Common myeloid progenitor, CD34-positive (primary cell): ENCODE measurements around the gene TNFRSF11A.
A peak's percentile ranks its signal among the peaks of the same experiment; 100 is the strongest.

Experiments
- CTCF ChIA-PET: fragments of 350-600 bp; sonication (Branson Sonifier 250); formaldehyde crosslinking; loops from one replicate; lab custom pipeline; 2021; ENCODE audit warnings: antibody characterized with exemption; lab: Charles Lee
- POLR2A ChIA-PET: fragments of 350-600 bp; sonication (Branson Sonifier 250); formaldehyde crosslinking; loops from one replicate; lab custom pipeline; 2021; ENCODE audit warnings: antibody characterized with exemption; lab: Charles Lee
- DNase-seq, 3 donors: peaks; one replicate each; pipeline versions ENCODE4 v3.0.0 to v3.0.0-alpha.2; 2013
- H3K27ac ChIP-seq, 2 experiments: 1 replicate in 1 of 2; 2 replicates in 1 of 2; pipeline ENCODE4 v1.7.0; 2013; ENCODE audit warnings: inconsistent platforms in 2 of 2, low read length in 2 of 2, mild to moderate bottlenecking in 2 of 2, low read depth in 1 of 2, moderate library complexity in 1 of 2; ENCODE audit not compliant: severe bottlenecking in 2 of 2, insufficient read depth in 1 of 2, poor library complexity in 1 of 2
- H3K27me3 ChIP-seq, 5 experiments: replicated peaks in 2 of 5; 1 replicate in 3 of 5; 2 replicates in 2 of 5; pipeline versions ENCODE4 v1.6.1 to v1.7.0; 2013; ENCODE audit warnings: low read length in 4 of 5, mild to moderate bottlenecking in 2 of 5, moderate library complexity in 2 of 5, inconsistent platforms in 1 of 5; ENCODE audit not compliant: insufficient read depth in 5 of 5, control insufficient read depth in 4 of 5
- H3K36me3 ChIP-seq, 4 experiments: 1 replicate in 2 of 4; 2 replicates in 2 of 4; pipeline versions ENCODE4 v1.6.1 to v1.7.0; 2013; ENCODE audit warnings: low read length in 3 of 4, control low read depth in 1 of 4, mild to moderate bottlenecking in 1 of 4; ENCODE audit not compliant: control insufficient read depth in 4 of 4, insufficient read depth in 4 of 4
- H3K4me1 ChIP-seq, 4 experiments: 1 replicate in 3 of 4; 2 replicates in 1 of 4; pipeline versions ENCODE4 v1.6.1 to v1.7.1; 2013; ENCODE audit warnings: low read length in 3 of 4, mild to moderate bottlenecking in 3 of 4, control low read depth in 1 of 4, inconsistent platforms in 1 of 4, moderate library complexity in 1 of 4; ENCODE audit not compliant: control insufficient read depth in 4 of 4, insufficient read depth in 4 of 4; ENCODE audit errors: control extremely low read depth in 1 of 4
- H3K4me3 ChIP-seq, 7 experiments: 1 replicate in 4 of 7; 2 replicates in 3 of 7; pipeline versions ENCODE4 v1.5.1 to v1.7.0; 2013; ENCODE audit warnings: mild to moderate bottlenecking in 7 of 7, low read length in 6 of 7, moderate library complexity in 6 of 7, inconsistent platforms in 2 of 7, low read depth in 2 of 7, control low read depth in 1 of 7; ENCODE audit not compliant: insufficient read depth in 4 of 7, control insufficient read depth in 1 of 7; ENCODE audit errors: extremely low read depth in 1 of 7
- H3K9me3 ChIP-seq, 5 experiments: 1 replicate in 4 of 5; 2 replicates in 1 of 5; pipeline versions ENCODE4 v1.6.1 to v1.7.1; 2013; ENCODE audit warnings: low read length in 4 of 5, mild to moderate bottlenecking in 2 of 5, inconsistent platforms in 1 of 5, low read depth in 1 of 5, moderate library complexity in 1 of 5; ENCODE audit not compliant: control insufficient read depth in 4 of 5, insufficient read depth in 2 of 5; ENCODE audit errors: control extremely low read depth in 1 of 5
- WGBS: methylation state at CpG from one replicate; pipeline ENCODE4 v1.1.5; 2013; ENCODE audit not compliant: insufficient coverage; 5-methylcytosine and 5-hydroxymethylcytosine counted together

The TNFRSF11A gene

DNA sequence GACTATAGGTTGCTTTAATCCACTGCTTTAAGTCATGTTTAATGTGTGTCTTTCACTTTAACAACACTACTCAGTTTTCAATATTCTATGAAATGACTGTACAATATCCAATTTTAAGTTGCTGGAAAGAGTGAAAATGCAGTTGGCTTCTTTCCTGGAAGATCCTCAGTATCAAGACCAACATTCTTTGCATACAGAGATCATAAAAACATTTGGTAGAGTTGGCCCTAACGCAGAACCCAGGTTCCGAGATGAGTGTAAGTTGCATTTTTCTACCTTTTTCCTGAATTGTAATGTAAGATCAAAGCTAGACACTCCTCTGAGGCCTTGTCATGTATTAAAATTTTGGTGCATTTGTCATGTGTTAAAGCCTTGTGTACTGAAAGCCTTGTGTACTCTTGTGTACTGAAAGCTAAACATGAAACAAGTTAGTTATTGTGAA lies 42.9 kb upstream of the TNFRSF11A start:
- CTCF ChIA-PET: no interaction called here

DNA sequence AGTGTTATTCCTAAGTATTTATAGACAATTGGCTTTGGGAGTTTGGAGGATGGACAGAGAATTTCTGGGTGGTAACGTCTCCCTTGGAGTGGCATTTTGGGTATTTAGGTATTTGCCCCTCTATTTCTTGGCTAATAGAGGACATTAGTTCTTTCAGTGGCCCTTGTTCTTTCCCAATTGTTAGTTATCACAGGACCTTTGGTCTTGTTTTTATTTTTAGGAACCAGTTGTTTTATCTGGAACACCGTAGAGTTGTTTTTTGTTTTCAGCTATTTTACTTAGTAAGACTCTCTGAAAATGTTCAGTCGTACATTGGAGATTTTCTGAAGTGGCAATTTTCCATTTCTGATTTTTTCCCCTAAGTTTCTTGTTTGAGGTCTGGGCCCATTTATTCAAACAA lies 40.5 kb upstream of the TNFRSF11A start:
- Histone ChIP-seq H3K9me3 (no peaks in the 10 kb centered on the region), H3K27me3 (no peaks in the 10 kb centered on the region), H3K4me1 (peaks cover 9 to 33% (median 23%) of the 10 kb centered on the region in 4 experiments), H3K4me3 (no peak overlapping the region), H3K36me3 (peaks cover 2 to 40% (median 18%) of the 10 kb centered on the region in 4 experiments), H3K27ac (no peak overlapping the region)
- ChIA-PET CTCF (no interaction called here), POLR2A (no interaction called here)
- DNase-seq: no peak
- 100% methylated on average over 2 of the region's 3 CpGs for WGBS

More for the DNA sequence above, 42.9 kb upstream of the TNFRSF11A start:
- no peak overlapping the region for H3K4me3 ChIP-seq
- peaks cover 1 to 42% (median 18%) of the 10 kb centered on the region in 4 experiments for H3K36me3 ChIP-seq
- WGBS: 100% methylated on average over 1 of the region's 2 CpGs
- POLR2A ChIA-PET: no interaction called here
- peaks cover 6 to 19% (median 11%) of the 10 kb centered on the region in 4 experiments for H3K4me1 ChIP-seq
- DNase-seq: no peak
- H3K9me3 ChIP-seq: no peaks in the 10 kb centered on the region
- no peak overlapping the region for H3K27ac ChIP-seq
- no peaks in the 10 kb centered on the region for H3K27me3 ChIP-seq

DNA sequence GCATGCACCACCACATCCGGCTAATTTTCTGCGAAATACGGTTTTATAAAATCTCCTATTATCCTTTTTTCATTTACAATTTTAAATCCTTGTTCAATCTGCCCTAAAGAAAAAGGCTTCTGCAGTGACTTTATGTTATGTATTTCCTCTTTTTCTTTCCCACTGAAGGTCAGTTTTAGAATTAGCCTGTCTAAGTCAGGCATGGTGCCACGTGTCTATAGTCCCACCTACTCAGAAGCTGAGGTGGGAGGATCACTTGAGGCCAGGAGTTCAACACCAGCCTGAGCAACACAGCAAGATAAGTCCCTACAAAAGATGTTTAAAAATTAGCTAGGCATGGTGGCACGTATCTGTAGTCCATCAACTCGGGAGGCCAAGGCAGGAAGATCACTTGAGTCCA lies 39.8 kb upstream of the TNFRSF11A start:
- WGBS: 100% methylated on average over 4 of the region's 6 CpGs
- POLR2A ChIA-PET: no interaction called here
- H3K27ac ChIP-seq: no peak overlapping the region

DNA sequence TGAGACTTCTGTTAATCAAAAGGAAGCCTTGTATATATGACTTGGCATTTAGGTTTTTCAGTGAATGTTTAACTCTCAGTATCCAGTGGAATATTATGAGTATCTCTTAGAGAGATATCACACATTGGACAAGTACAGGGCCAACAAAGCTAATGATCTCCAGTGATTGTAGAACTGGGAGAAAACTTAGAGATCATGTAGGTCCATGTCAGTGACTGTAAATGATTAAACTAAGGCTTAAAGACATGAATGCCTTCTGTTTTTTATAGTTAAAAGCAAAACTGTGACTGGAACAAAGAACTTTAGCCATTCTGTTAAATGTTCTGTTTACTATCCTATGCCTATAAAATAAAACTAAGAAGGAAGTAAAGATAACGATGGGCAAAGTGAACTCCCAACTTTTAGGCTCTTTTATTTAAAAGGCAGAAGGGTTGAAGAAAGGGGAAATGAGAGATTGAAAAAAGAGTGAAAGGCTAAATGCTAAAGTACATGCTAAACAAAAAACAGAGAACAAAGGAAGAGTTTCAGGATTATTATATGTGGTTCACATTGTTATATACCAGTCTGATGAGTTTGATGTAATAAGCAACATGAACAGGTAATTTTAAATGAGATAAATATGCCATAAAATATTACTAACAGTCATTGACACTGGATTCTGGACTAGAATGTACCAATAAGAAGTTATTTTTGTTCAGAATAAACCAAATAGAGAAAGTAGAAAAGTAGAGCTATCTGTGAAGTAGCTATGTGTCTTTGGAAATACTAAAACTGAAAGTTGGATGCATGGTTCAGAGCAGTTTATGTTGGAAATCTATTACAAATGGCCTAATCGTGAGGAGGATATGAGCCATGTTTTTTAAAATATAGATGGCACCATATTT lies 37.1 kb upstream of the TNFRSF11A start:
- DNase-seq: no peak
- Histone ChIP-seq H3K27ac (no peak overlapping the region), H3K4me1 (peaks cover 0 to 30% (median 11%) of the 10 kb centered on the region in 4 experiments), H3K9me3 (no peaks in the 10 kb centered on the region), H3K27me3 (no peaks in the 10 kb centered on the region), H3K4me3 (no peak overlapping the region), H3K36me3 (peaks cover 2 to 36% (median 28%) of the 10 kb centered on the region in 4 experiments)
- WGBS: no CpG with 5 or more reads among the region's 2 CpGs
- ChIA-PET POLR2A (no interaction called here), CTCF (interaction anchor here (0.6 to 1.2 kb wide), 2 partner anchors 44 to 1128 kb away, joined by 3 read pairs; no protein-coding TSS in a partner anchor)

More for the DNA sequence above, 39.8 kb upstream of the TNFRSF11A start:
- H3K4me1 ChIP-seq: peaks cover 9 to 36% (median 23%) of the 10 kb centered on the region in 4 experiments
- DNase-seq: no peak
- H3K4me3 ChIP-seq: no peak overlapping the region
- no peaks in the 10 kb centered on the region for H3K27me3 ChIP-seq
- peaks cover 2 to 34% (median 18%) of the 10 kb centered on the region in 4 experiments for H3K36me3 ChIP-seq
- CTCF ChIA-PET: interaction anchor here (0.9 kb wide), 1 partner anchor 425 kb away, joined by 3 read pairs; no protein-coding TSS in a partner anchor
- H3K9me3 ChIP-seq: no peaks in the 10 kb centered on the region

DNA sequence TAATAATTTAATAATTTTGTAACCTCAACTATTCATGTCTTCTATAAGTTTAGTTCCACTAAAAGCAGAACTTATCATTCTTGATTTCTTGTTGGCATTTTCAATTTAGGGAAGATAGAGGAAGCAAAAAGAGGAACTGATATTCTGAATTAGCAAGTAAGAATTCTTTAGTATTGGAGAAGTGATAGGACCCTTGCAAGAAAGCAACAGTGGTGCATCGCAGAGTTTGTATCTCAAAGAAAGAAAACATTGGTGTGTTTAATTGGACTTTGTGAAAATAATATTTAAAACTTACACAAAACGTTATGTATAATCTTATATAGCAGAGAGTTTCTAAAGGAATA lies 36.5 kb upstream of the TNFRSF11A start:
- Histone ChIP-seq H3K36me3 (peaks cover 2 to 35% (median 28%) of the 10 kb centered on the region in 4 experiments), H3K9me3 (no peaks in the 10 kb centered on the region), H3K4me1 (peaks cover 0 to 30% (median 11%) of the 10 kb centered on the region in 4 experiments), H3K27me3 (no peaks in the 10 kb centered on the region), H3K4me3 (no peak overlapping the region), H3K27ac (no peak overlapping the region)
- ChIA-PET CTCF (interaction anchor here (0.6 kb wide), 1 partner anchor 1127 kb away, joined by 3 read pairs; no protein-coding TSS in a partner anchor), POLR2A (no interaction called here)
- peak; percentile 31 to 82 (median 68) for DNase-seq
- no CpG with 5 or more reads among the region's 2 CpGs for WGBS

DNA sequence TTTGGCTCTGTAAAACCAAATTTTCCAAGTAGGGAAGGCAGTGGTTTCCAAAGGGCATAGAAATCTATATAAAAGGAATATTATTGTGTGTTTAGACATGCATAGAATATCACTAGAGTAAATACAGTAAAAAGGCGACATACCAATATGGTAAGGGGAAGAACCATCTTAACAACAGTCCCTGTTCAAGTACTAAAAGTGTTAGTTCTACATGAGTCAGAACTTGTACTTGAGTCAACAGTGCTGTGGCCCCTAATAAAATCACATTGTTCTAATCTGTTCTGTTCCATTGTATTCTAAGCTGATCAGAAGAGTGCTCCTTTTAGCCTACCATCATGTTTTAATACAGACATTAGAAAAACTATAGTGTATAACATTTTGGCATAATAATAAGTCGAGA lies 36.1 kb upstream of the TNFRSF11A start:
- H3K36me3 ChIP-seq: peaks cover 2 to 36% (median 27%) of the 10 kb centered on the region in 4 experiments
- 80% methylated on average over 1 of the region's 2 CpGs for WGBS
- peaks cover 0 to 30% (median 11%) of the 10 kb centered on the region in 4 experiments for H3K4me1 ChIP-seq
- no peaks in the 10 kb centered on the region for H3K27me3 ChIP-seq
- CTCF ChIA-PET: no interaction called here
- H3K27ac ChIP-seq: no peak overlapping the region
- no peak for DNase-seq
- no peak overlapping the region for H3K4me3 ChIP-seq
- POLR2A ChIA-PET: no interaction called here
- H3K9me3 ChIP-seq: no peaks in the 10 kb centered on the region

DNA sequence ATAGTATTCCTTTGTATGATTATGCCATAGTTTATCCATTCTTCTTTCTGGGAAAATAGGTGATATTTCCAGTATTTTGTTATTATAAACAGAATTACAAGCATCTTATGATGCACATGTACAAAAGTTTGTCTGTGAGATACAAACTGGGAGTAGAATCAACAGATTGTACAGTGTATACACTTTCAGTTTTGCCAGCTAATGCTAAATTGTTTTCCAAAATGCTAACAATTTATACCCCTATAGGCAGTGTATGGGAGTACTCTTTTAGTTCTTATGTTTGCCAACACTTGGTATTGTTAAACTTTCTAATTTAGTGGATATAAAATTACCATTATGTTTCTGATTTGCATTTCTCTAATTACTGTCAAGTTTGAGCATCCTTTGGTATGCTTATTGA lies 31.0 kb upstream of the TNFRSF11A start:
- H3K36me3 ChIP-seq: peaks cover 0 to 32% (median 25%) of the 10 kb centered on the region in 4 experiments
- H3K27ac ChIP-seq: no peak overlapping the region
- ChIA-PET CTCF (no interaction called here), POLR2A (no interaction called here)
- H3K9me3 ChIP-seq: no peaks in the 10 kb centered on the region
- no peak overlapping the region for H3K4me3 ChIP-seq
- no peak for DNase-seq
- H3K27me3 ChIP-seq: no peaks in the 10 kb centered on the region
- peaks cover 0 to 8% (median under 1%) of the 10 kb centered on the region in 4 experiments for H3K4me1 ChIP-seq
